ENCODE results near the gene C2orf76.

DNA sequence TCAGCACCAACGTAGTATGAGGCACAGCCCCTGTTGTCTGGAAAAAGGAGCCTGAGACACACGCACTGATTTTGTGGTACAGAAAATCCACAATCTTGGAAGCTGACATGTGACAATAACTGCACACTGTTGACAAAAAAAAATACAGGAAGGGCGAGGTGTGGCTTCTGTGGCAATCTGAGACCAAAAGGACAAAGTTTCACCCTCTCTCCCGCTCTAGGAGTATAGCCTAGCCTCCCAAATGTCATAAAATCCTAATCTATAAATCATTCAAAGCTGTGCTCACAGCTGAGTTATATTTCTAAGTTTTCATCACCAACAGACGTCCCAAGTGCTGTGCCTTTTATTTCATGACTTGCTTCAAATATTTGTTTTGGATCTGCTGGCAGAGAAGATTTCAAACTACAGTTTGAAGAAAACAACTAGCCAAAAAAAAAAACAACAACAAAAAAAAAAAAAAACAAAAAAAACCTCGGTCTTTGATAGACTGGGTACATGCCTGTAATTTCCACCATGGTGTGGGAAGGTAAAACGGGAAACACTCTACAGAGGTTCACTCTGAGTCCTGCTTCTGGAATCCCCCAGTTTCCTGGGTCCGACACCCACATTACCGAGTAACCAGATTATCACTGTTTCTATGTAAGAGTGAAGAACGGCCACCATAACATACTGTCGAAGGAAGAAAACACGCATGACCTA, 61.0 kb downstream of the C2orf76 start:
- TF ChIP-seq CTCF (conservative IDR thresholded peaks at IDR 0.05; ENCODE audit: low read length) (no peak), EZH2phosphoT487 (IDR thresholded peaks at IDR 0.05; ENCODE audit: borderline replicate concordance) (no peak)
